Measurements from ENCODE around the gene PTPRH. TPM values are rescaled to one million over a fixed set of nuclear protein-coding genes. Genes with fewer than 3 reads are reported as not detected.

Gene PTPRH
- total and polyA plus RNA-seq, 2 donors (not counting 1 experiment from before 2014, with no cell fraction given) = not detected

GRCh38 chr19:55250262-55251036, 41.1 kb upstream of the PTPRH start:
- H4K20me1 ChIP-seq (ENCODE audit: control insufficient read depth, insufficient read depth, low read length, poor library complexity, severe bottlenecking) = peaks cover 89% of the 10 kb centered on the region
- H3K9me3 ChIP-seq (ENCODE audit: control extremely low read depth in 1 of 3, control insufficient read depth in 2 of 3, insufficient read depth in 1 of 3, low read length in 2 of 3) = no peaks in the 10 kb centered on the region
- peaks cover 77 to 87% of the 10 kb centered on the region in 2 donors for H3K4me1 ChIP-seq (ENCODE audit: control insufficient read depth in 2 of 2, insufficient read depth in 2 of 2, low read length in 2 of 2)
- 94% methylated on average over 14 of the region's 18 CpGs for WGBS (ENCODE audit: insufficient coverage)
- TF ChIP-seq EZH2 (IDR thresholded peaks at IDR 0.05; ENCODE audit: borderline replicate concordance, insufficient read depth, low read depth, low read length, poor library complexity, severe bottlenecking) = no peak
- no peak for TF ChIP-seq CTCF (IDR thresholded peaks at IDR 0.05)
- peak overlapping the region; percentile 61 to 94 for H3K27ac ChIP-seq (ENCODE audit: low read length in 2 of 2)
- no peak for ATAC-seq (ENCODE audit: low read depth)
- H2AFZ ChIP-seq (ENCODE audit: insufficient read depth, low read depth, low read length, poor library complexity, severe bottlenecking) = no peak overlapping the region
- Mint-ChIP-seq H3K27ac (peak overlapping the region; percentile 95), H3K4me1 (peaks cover 75% of the 10 kb centered on the region), H3K4me3 (peak overlapping the region; percentile 94), H3K9me3 (ENCODE audit: insufficient read depth) (no peaks in the 10 kb centered on the region), H3K27me3 (no peaks in the 10 kb centered on the region)
- CTCF ChIA-PET = interaction anchor here (1.1 to 1.4 kb wide), 2 partner anchors 41 to 253 kb away, joined by 3 to 4 read pairs; no protein-coding TSS in a partner anchor
- peaks cover 0 to 37% of the 10 kb centered on the region in 2 experiments for H3K36me3 ChIP-seq (replicated peaks in 1 of 2; ENCODE audit: control extremely low read depth in 1 of 2, control insufficient read depth in 1 of 2, extremely low read depth in 1 of 2, insufficient read depth in 2 of 2, low read length in 1 of 2)
- intact Hi-C loops (cut with micrococcal nuclease) = loop anchor here (10.0 kb wide), 2 partner anchors 354 to 384 kb away; partner anchors contain the start of genes ZNF524 and ZNF865
- no peaks in the 10 kb centered on the region for H3K27me3 ChIP-seq (replicated peaks in 1 of 4; ENCODE audit: control extremely low read depth in 1 of 4, control insufficient read depth in 3 of 4, insufficient read depth in 4 of 4, low read length in 3 of 4)
- POLR2A ChIA-PET = interaction anchor here (1.0 kb wide), 1 partner anchor 9 kb away, joined by 3 read pairs; no protein-coding TSS in a partner anchor
- no peak for DNase-seq
- peak overlapping the region; percentile 51 for H3K9ac ChIP-seq (ENCODE audit: low read length)
- peak overlapping the region in 1 of 5 experiments; percentile 9 for H3K4me3 ChIP-seq (ENCODE audit: control extremely low read depth in 1 of 5, extremely low read depth in 1 of 5, insufficient read depth in 1 of 5, low read depth in 2 of 5, low read length in 4 of 5)
- peak overlapping the region; percentile 78 for H3K4me2 ChIP-seq (replicated peaks; ENCODE audit: low read depth, low read length, poor library complexity, severe bottlenecking)
- peaks cover 90% of the 10 kb centered on the region for H3K79me2 ChIP-seq (ENCODE audit: control insufficient read depth, insufficient read depth, low read length)

GRCh38 chr19:55249841-55250240, 40.5 kb upstream of the PTPRH start:
- Mint-ChIP-seq H3K9me3 (ENCODE audit: insufficient read depth) (no peaks in the 10 kb centered on the region), H3K27ac (no peak overlapping the region), H3K4me1 (peaks cover 69% of the 10 kb centered on the region), H3K4me3 (no peak overlapping the region), H3K27me3 (no peaks in the 10 kb centered on the region)
- TF ChIP-seq EZH2 (IDR thresholded peaks at IDR 0.05; ENCODE audit: borderline replicate concordance, insufficient read depth, low read depth, low read length, poor library complexity, severe bottlenecking) = no peak
- TF ChIP-seq CTCF (IDR thresholded peaks at IDR 0.05) = no peak
- ATAC-seq (ENCODE audit: low read depth) (no peak), DNase-seq (no peak)
- Histone ChIP-seq H2AFZ (ENCODE audit: insufficient read depth, low read depth, low read length, poor library complexity, severe bottlenecking) (no peak overlapping the region), H3K27ac (ENCODE audit: low read length in 2 of 2) (peak overlapping the region in 1 of 2 donors; percentile 94), H3K36me3 (replicated peaks in 1 of 2; ENCODE audit: control extremely low read depth in 1 of 2, control insufficient read depth in 1 of 2, extremely low read depth in 1 of 2, insufficient read depth in 2 of 2, low read length in 1 of 2) (peaks cover 0 to 44% of the 10 kb centered on the region in 2 experiments), H3K4me1 (ENCODE audit: control insufficient read depth in 2 of 2, insufficient read depth in 2 of 2, low read length in 2 of 2) (peaks cover 70 to 81% of the 10 kb centered on the region in 2 donors), H3K4me3 (ENCODE audit: control extremely low read depth in 1 of 5, extremely low read depth in 1 of 5, insufficient read depth in 1 of 5, low read depth in 2 of 5, low read length in 4 of 5) (no peak overlapping the region), H3K9me3 (ENCODE audit: control extremely low read depth in 1 of 3, control insufficient read depth in 2 of 3, insufficient read depth in 1 of 3, low read length in 2 of 3) (no peaks in the 10 kb centered on the region), H3K79me2 (ENCODE audit: control insufficient read depth, insufficient read depth, low read length) (peaks cover 90% of the 10 kb centered on the region), H3K9ac (ENCODE audit: low read length) (no peak overlapping the region), H4K20me1 (ENCODE audit: control insufficient read depth, insufficient read depth, low read length, poor library complexity, severe bottlenecking) (peaks cover 90% of the 10 kb centered on the region), H3K27me3 (replicated peaks in 1 of 4; ENCODE audit: control extremely low read depth in 1 of 4, control insufficient read depth in 3 of 4, insufficient read depth in 4 of 4, low read length in 3 of 4) (no peaks in the 10 kb centered on the region), H3K4me2 (replicated peaks; ENCODE audit: low read depth, low read length, poor library complexity, severe bottlenecking) (peak overlapping the region; percentile 78)
- POLR2A ChIA-PET = no interaction called here
- CTCF ChIA-PET = interaction anchor here (1.4 kb wide), 1 partner anchor 254 kb away, joined by 4 read pairs; no protein-coding TSS in a partner anchor
- WGBS (ENCODE audit: insufficient coverage) = 89% methylated on average over 8 of the region's 11 CpGs
- intact Hi-C loops (cut with micrococcal nuclease) = loop anchor here (10.0 kb wide), 2 partner anchors 355 to 385 kb away; partner anchors contain the start of genes ZNF524 and ZNF865

Measured in B cell (primary cell).